GM21381 (cell line): Measurements from ENCODE around the gene LUC7L2.
"Not testable (repeated sequence)": the region's sequence is repeated elsewhere in the genome, so short reads cannot be mapped to it uniquely, and the experiment has no call there.

Source experiments
- ATAC-seq: cut with Tn5 transposase; IDR thresholded peaks from one replicate; pipeline ENCODE4 v1.9.1; 2021; ENCODE audit warnings: mild to moderate bottlenecking, moderate library complexity; ENCODE audit not compliant: unreplicated experiment

LUC7L2 gene

GRCh38 chr7:139354729-139355128, 5.0 kb upstream of the LUC7L2 start:
- ATAC-seq, result no peak

- no peak for ATAC-seq
Measured at GRCh38 chr7:139355320-139355719, 4.4 kb upstream of the LUC7L2 start.

- not testable (repeated sequence) for ATAC-seq
Measured at GRCh38 chr7:139357729-139358506, 1.8 kb upstream of the LUC7L2 start.

GRCh38 chr7:139358541-139359365, 941 bp upstream of the LUC7L2 start:
- peak; percentile 18 for ATAC-seq

- ATAC-seq, result peak; percentile 60
Measured at GRCh38 chr7:139360210-139360947, 685 bp downstream of the LUC7L2 start.

GRCh38 chr7:139360948-139361307, 1.2 kb downstream of the LUC7L2 start:
- no peak for ATAC-seq

- ATAC-seq, result no peak
Measured at GRCh38 chr7:139361523-139361922, 1.8 kb downstream of the LUC7L2 start.

GRCh38 chr7:139362302-139362701, 2.6 kb downstream of the LUC7L2 start:
- no peak for ATAC-seq

GRCh38 chr7:139362981-139363380, 3.3 kb downstream of the LUC7L2 start:
- no peak for ATAC-seq

- ATAC-seq, result no peak
Measured at GRCh38 chr7:139365336-139365735, 5.6 kb downstream of the LUC7L2 start.

GRCh38 chr7:139366400-139366799, 6.7 kb downstream of the LUC7L2 start:
- no peak for ATAC-seq

GRCh38 chr7:139367438-139368155, 7.9 kb downstream of the LUC7L2 start:
- no peak for ATAC-seq

GRCh38 chr7:139370301-139370942, 10.7 kb downstream of the LUC7L2 start:
- ATAC-seq, result no peak

- no peak for ATAC-seq
Measured at GRCh38 chr7:139370943-139371313, 11.2 kb downstream of the LUC7L2 start.

- ATAC-seq, result no peak
Measured at GRCh38 chr7:139374246-139374645, 14.6 kb downstream of the LUC7L2 start.

GRCh38 chr7:139382439-139382838, 22.7 kb downstream of the LUC7L2 start:
- no peak for ATAC-seq

- ATAC-seq, result no peak
Measured at GRCh38 chr7:139384611-139385010, 24.9 kb downstream of the LUC7L2 start.

GRCh38 chr7:139387594-139387993, 27.9 kb downstream of the LUC7L2 start:
- ATAC-seq, result no peak

- ATAC-seq, result no peak
Measured at GRCh38 chr7:139389091-139389490, 29.4 kb downstream of the LUC7L2 start.

- ATAC-seq, result no peak
Measured at GRCh38 chr7:139389774-139390173, 30.1 kb downstream of the LUC7L2 start.
